Osteoblast (primary cell): ENCODE results near the gene OLFM2. TPM values are rescaled to one million over a fixed set of nuclear protein-coding genes. Genes with fewer than 3 reads are reported as not detected.

Experiments used
- DNase-seq: peaks from one replicate; pipeline ENCODE4 v3.0.0; 2011; ENCODE audit warnings: low spot score, mixed read lengths; ENCODE audit not compliant: insufficient read length; ENCODE audit errors: missing footprints
- H2AFZ ChIP-seq: 2 replicates; pipeline ENCODE4 v1.6.0; 2011; ENCODE audit warnings: mild to moderate bottlenecking, low read length
- H3K27ac ChIP-seq: 2 replicates; pipeline ENCODE4 v1.5.1; 2011; ENCODE audit warnings: mild to moderate bottlenecking, low read depth, low read length, moderate library complexity
- H3K27me3 ChIP-seq: 2 replicates; pipeline ENCODE4 v1.6.0; 2012; ENCODE audit warnings: mild to moderate bottlenecking, control low read depth, inconsistent platforms, low read length, moderate library complexity; ENCODE audit not compliant: insufficient read depth
- H3K36me3 ChIP-seq: 2 replicates; pipeline ENCODE4 v1.5.1; 2011; ENCODE audit warnings: mild to moderate bottlenecking, low read length, control low read depth, moderate library complexity; ENCODE audit not compliant: insufficient read depth
- H3K4me1 ChIP-seq: 2 replicates; pipeline ENCODE4 v1.5.1; 2011; ENCODE audit warnings: mild to moderate bottlenecking, low read length, control low read depth, moderate library complexity; ENCODE audit not compliant: insufficient read depth
- H3K4me2 ChIP-seq: 2 replicates; pipeline ENCODE4 v1.6.0; 2011; ENCODE audit warnings: mild to moderate bottlenecking, low read length; ENCODE audit not compliant: insufficient read depth
- H3K4me3 ChIP-seq: fragments of 200-600 bp; sonication (generic); 3 replicates; pipeline ENCODE4 v1.5.1; 2012; ENCODE audit warnings: mild to moderate bottlenecking, low read length, inconsistent platforms; ENCODE audit not compliant: insufficient read depth
- H3K79me2 ChIP-seq: 2 replicates; pipeline ENCODE4 v1.6.0; 2012; ENCODE audit warnings: mild to moderate bottlenecking, low read length, control low read depth, inconsistent platforms; ENCODE audit not compliant: insufficient read depth
- H3K9me3 ChIP-seq: 2 replicates; pipeline ENCODE4 v1.5.1; 2011; ENCODE audit warnings: low read depth, low read length, control low read depth
- H4K20me1 ChIP-seq: 2 replicates; pipeline ENCODE4 v1.6.0; 2012; ENCODE audit warnings: mild to moderate bottlenecking, low read length, control low read depth; ENCODE audit not compliant: insufficient read depth
- total RNA-seq: library from RNA; depleted of rRNA; stranded (reverse); fragments of >200 nt; gene quantifications from 2 replicates; pipeline ENCODE4 v1.2.3, GENCODE V29; 2012
- TF ChIP-seq, protein P1 (sequence below): IDR thresholded peaks from 2 replicates; pipeline ENCODE4 v1.5.1; 2011; ENCODE audit warnings: mild to moderate bottlenecking, low read depth, low read length, moderate library complexity; ENCODE audit errors: extremely low read depth

The OLFM2 gene
- total RNA-seq, 1 donor = 0.72 TPM

DNA sequence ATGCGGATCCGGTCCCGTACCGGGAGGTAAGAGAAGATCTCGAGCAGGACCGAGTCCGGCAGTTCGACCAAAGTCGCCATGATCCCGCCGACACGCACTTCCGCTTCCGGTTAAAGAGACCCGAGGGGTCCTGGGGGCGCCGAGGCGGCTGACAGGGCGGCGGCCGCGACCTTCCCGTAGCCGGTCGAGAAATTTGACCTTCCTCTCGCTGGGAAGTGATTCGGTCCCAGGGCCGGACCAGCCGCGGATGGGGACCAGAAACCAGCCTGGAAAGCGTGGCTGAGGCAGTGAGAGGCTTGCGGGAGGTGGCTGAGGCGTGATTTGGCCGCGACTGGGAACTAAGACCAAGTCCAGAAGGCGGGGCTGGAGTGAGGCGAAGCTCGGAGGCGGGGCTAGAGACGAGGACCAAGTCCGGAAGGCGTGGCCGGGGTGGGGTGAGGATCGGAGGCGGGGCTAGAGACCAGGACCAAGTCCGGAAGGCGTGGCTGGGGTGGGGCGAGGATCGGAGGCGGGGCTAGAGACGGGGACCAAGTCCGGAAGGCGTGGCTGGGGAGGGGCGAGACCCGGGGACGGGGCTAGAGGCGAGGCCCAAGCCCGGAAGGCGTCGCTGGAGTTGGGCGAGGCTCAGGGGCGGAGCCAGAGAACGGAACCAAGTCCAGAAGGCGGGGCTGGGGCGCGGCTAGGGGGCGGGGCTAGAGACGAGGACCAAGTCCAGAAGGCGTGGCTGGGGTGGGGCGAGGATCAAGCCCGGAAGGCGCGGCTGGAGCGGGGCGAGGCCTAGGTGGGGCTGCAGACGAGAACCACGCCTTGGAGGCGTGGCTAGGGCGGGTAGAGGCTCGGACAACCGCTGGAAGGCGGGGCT is 117.3 kb downstream of the OLFM2 start, which contains the start of gene FBXL12:
Gene FBXL12 (minus strand): TSS at position 346 of the 862 bp plus-strand sequence. CDS start 266 bp downstream, at position 80.
- peak within 1 kb of the TSS; percentile 95 for H2AFZ ChIP-seq
- H3K4me2 ChIP-seq = peak within 1 kb of the TSS; percentile 99
- peaks cover 2% of the 10 kb centered on the region for H3K36me3 ChIP-seq
- H3K4me3 ChIP-seq = peak within 1 kb of the TSS; percentile 100
- peaks cover 6% of the 10 kb centered on the region for H4K20me1 ChIP-seq
- H3K27ac ChIP-seq = peak within 1 kb of the TSS; percentile 92
- TF ChIP-seq, protein P1, sequence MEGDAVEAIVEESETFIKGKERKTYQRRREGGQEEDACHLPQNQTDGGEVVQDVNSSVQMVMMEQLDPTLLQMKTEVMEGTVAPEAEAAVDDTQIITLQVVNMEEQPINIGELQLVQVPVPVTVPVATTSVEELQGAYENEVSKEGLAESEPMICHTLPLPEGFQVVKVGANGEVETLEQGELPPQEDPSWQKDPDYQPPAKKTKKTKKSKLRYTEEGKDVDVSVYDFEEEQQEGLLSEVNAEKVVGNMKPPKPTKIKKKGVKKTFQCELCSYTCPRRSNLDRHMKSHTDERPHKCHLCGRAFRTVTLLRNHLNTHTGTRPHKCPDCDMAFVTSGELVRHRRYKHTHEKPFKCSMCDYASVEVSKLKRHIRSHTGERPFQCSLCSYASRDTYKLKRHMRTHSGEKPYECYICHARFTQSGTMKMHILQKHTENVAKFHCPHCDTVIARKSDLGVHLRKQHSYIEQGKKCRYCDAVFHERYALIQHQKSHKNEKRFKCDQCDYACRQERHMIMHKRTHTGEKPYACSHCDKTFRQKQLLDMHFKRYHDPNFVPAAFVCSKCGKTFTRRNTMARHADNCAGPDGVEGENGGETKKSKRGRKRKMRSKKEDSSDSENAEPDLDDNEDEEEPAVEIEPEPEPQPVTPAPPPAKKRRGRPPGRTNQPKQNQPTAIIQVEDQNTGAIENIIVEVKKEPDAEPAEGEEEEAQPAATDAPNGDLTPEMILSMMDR = no peak
- H3K9me3 ChIP-seq = no peaks in the 10 kb centered on the region
- H3K27me3 ChIP-seq = no peaks in the 10 kb centered on the region
- peak; percentile 98 for DNase-seq
- peaks cover 43% of the 10 kb centered on the region for H3K79me2 ChIP-seq
- peaks cover 11% of the 10 kb centered on the region for H3K4me1 ChIP-seq

- DNase-seq = no peak
- H3K4me2 ChIP-seq = peak overlapping the region; percentile 99
- peaks cover 6% of the 10 kb centered on the region for H4K20me1 ChIP-seq
- peaks cover 11% of the 10 kb centered on the region for H3K4me1 ChIP-seq
- H3K79me2 ChIP-seq = peaks cover 47% of the 10 kb centered on the region
- peak overlapping the region; percentile 92 for H3K27ac ChIP-seq
- H3K9me3 ChIP-seq = no peaks in the 10 kb centered on the region
- H2AFZ ChIP-seq = peak overlapping the region; percentile 95
- peak overlapping the region; percentile 100 for H3K4me3 ChIP-seq
- H3K27me3 ChIP-seq = no peaks in the 10 kb centered on the region
- TF ChIP-seq, protein P1 = no peak
- H3K36me3 ChIP-seq = no peaks in the 10 kb centered on the region
These were observed 118.1 kb downstream of the OLFM2 start for GRCh38 chr19:9818175-9818733.

DNA sequence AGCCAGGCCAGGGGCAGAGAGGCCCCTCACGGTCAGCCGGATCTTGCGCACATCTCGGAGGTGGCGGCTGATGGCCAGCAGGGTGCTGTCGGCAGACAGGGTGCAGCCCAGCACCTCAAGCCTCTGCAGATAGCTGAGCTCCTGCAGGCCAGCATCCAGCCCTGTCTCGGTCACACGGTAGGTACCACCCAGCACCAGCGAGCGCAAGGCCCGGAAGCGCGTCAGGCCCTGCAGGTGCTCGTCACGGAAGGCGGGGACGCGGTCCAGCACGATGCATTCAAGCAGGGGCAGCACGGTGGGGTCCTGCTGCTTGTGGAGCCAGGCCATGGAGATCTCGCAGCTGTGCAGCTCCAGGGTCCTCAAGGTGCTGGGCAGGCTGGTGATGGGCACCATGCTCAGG is 125.2 kb downstream of the OLFM2 start:
- Histone ChIP-seq H3K27me3 (no peaks in the 10 kb centered on the region), H4K20me1 (peaks cover 4% of the 10 kb centered on the region), H2AFZ (no peak overlapping the region), H3K36me3 (peaks cover 23% of the 10 kb centered on the region), H3K9me3 (no peaks in the 10 kb centered on the region), H3K4me1 (no peaks in the 10 kb centered on the region), H3K79me2 (peaks cover 22% of the 10 kb centered on the region), H3K4me2 (no peak overlapping the region), H3K27ac (no peak overlapping the region), H3K4me3 (no peak overlapping the region)
- DNase-seq = peak; percentile 31
- TF ChIP-seq, protein P1 = no peak
